GM12878 (cell line): ENCODE results near the gene ZFAND2A. TPM values are rescaled to one million over a fixed set of nuclear protein-coding genes. Genes with fewer than 3 reads are reported as not detected.

Source experiments
- ATAC-seq: fragments of 200-7000 bp; cut with Tn5 transposase; 3 replicates; pipeline ENCODE4 v1.9.1; 2020; ENCODE audit warnings: mild to moderate bottlenecking, moderate library complexity
- BruUV-seq: library from RNA; stranded (reverse); fragments of 400-500 nt; replicated peaks from 2 replicates; lab custom pipeline; 2021; lab: Mats Ljungman, UMichigan
- CTCF ChIA-PET: fragments of 300-600 bp; sonication (Branson Sonifier 250); formaldehyde crosslinking; extraction: SDS; loops from one replicate; lab custom pipeline; 2021; ENCODE audit warnings: inconsistent platforms; lab: Yijun Ruan, JAX
- POLR2A ChIA-PET: fragments of 350-600 bp; formaldehyde crosslinking; extraction: SDS; loops from one replicate; lab custom pipeline; 2021; ENCODE audit warnings: inconsistent platforms; lab: Charles Lee
- RAD21 ChIA-PET: fragments of 300-600 bp; sonication (Branson Sonifier 250); formaldehyde crosslinking; loops from one replicate; lab custom pipeline; 2023; ENCODE audit warnings: antibody characterized with exemption; ENCODE audit not compliant: unreplicated experiment; lab: Charles Lee
- SMC1A ChIA-PET: fragments of 300-600 bp; sonication (Branson Sonifier 250); formaldehyde crosslinking; loops from one replicate; lab custom pipeline; 2023; ENCODE audit not compliant: unreplicated experiment, uncharacterized antibody; lab: Charles Lee
- DNase-seq: peaks from one replicate; pipeline ENCODE4 v3.0.0-alpha.2; 2011; ENCODE audit warnings: low read depth, low spot score
- FAIRE-seq: peaks from 3 replicates; lab custom pipeline; 2011; peaks lifted over from hg19 to GRCh38; lab: Jason Lieb, UNC
- H2AFZ ChIP-seq: 2 replicates; pipeline ENCODE4 v1.6.0; 2011; ENCODE audit warnings: low read depth, low read length, control low read depth; ENCODE audit not compliant: control insufficient read depth
- H3K27ac ChIP-seq: 2 replicates; pipeline ENCODE4 v1.5.1; 2011; ENCODE audit warnings: control low read depth; ENCODE audit not compliant: control insufficient read depth, insufficient read depth
- H3K27me3 ChIP-seq, 2 experiments: replicated peaks in 1 of 2; 2 replicates each; pipeline versions ENCODE4 v1.6.0 to v1.6.1; 2011; ENCODE audit warnings: low read length in 1 of 2; ENCODE audit not compliant: control insufficient read depth in 2 of 2, insufficient read depth in 2 of 2
- H3K36me3 ChIP-seq, 2 experiments: 2 replicates each; pipeline ENCODE4 v1.5.1; 2011; ENCODE audit warnings: low read length in 1 of 2; ENCODE audit not compliant: control insufficient read depth in 2 of 2, insufficient read depth in 2 of 2
- H3K4me1 ChIP-seq: 2 replicates; pipeline ENCODE4 v1.6.1; 2011; ENCODE audit warnings: mild to moderate bottlenecking, low read length, moderate library complexity, mixed read lengths; ENCODE audit not compliant: control insufficient read depth, insufficient read depth
- H3K4me2 ChIP-seq: 2 replicates; pipeline ENCODE4 v1.6.0; 2011; ENCODE audit warnings: control low read depth; ENCODE audit not compliant: control insufficient read depth, insufficient read depth
- H3K4me3 ChIP-seq: fragments of 200-600 bp; sonication (generic); 2 replicates; pipeline ENCODE4 v1.5.1; 2016
- H3K79me2 ChIP-seq: 2 replicates; pipeline ENCODE4 v1.6.0; 2011; ENCODE audit warnings: low read length; ENCODE audit not compliant: control insufficient read depth, insufficient read depth
- H3K9ac ChIP-seq: 2 replicates; pipeline ENCODE4 v1.8.0; 2011; ENCODE audit warnings: low read length, control low read depth, mixed read lengths; ENCODE audit not compliant: control insufficient read depth, insufficient read depth
- H3K9me3 ChIP-seq: replicated peaks from 3 replicates; pipeline ENCODE4 v1.5.1; 2011; ENCODE audit warnings: mild to moderate bottlenecking, low read length; ENCODE audit not compliant: control insufficient read depth, insufficient read depth
- H4K20me1 ChIP-seq: 2 replicates; pipeline ENCODE4 v1.6.0; 2011; ENCODE audit not compliant: control insufficient read depth, insufficient read depth
- ATF7 ChIP-seq: fragments of 450-650 bp; IDR thresholded peaks from 2 replicates; pipeline ENCODE4 v1.6.1; 2016; ENCODE audit warnings: low read depth, mild to moderate bottlenecking
- EED ChIP-seq: sonication (generic); IDR thresholded peaks from 2 replicates; pipeline ENCODE4 v1.6.1; 2016; ENCODE audit warnings: antibody characterized with exemption, low read depth
- HDAC6 ChIP-seq: fragments of 200-600 bp; sonication (generic); IDR thresholded peaks from one replicate; pipeline ENCODE4 v1.8.0; 2017; ENCODE audit warnings: antibody characterized with exemption; ENCODE audit not compliant: unreplicated experiment
- HDGF ChIP-seq: fragments of 450-650 bp; IDR thresholded peaks from 2 replicates; pipeline ENCODE4 v1.6.1; 2016; ENCODE audit warnings: antibody characterized with exemption
- IKZF2 ChIP-seq, 2 experiments: fragments of 450-650 bp; IDR thresholded peaks; 2 replicates each; pipeline ENCODE4 v1.6.1; 2017; ENCODE audit warnings: mild to moderate bottlenecking in 2 of 2, moderate library complexity in 2 of 2
- MTA2 ChIP-seq: fragments of 450-650 bp; IDR thresholded peaks from 2 replicates; pipeline ENCODE4 v1.6.1; 2016; ENCODE audit warnings: low read depth, mild to moderate bottlenecking, moderate library complexity
- NBN ChIP-seq: fragments of 450-650 bp; IDR thresholded peaks from 2 replicates; pipeline ENCODE4 v1.6.1; 2016
- NR2F1 ChIP-seq: fragments of 450-650 bp; conservative IDR thresholded peaks from 2 replicates; pipeline ENCODE4 v1.6.1; 2017; ENCODE audit warnings: mild to moderate bottlenecking
- RELB ChIP-seq: fragments of 450-650 bp; IDR thresholded peaks from 2 replicates; pipeline ENCODE4 v1.6.1; 2017; ENCODE audit warnings: low read depth, mild to moderate bottlenecking, moderate library complexity
- REST ChIP-seq: IDR thresholded peaks from 2 replicates; pipeline ENCODE4 v1.6.1; 2012; ENCODE audit warnings: mild to moderate bottlenecking, low read depth, low read length
- SRF ChIP-seq, 2 experiments: IDR thresholded peaks; 2 replicates each; pipeline ENCODE4 v1.6.1; 2011; ENCODE audit warnings: low read depth in 2 of 2, low read length in 2 of 2, mild to moderate bottlenecking in 1 of 2, moderate library complexity in 1 of 2
- SUPT20H ChIP-seq: IDR thresholded peaks from 2 replicates; pipeline ENCODE4 v1.6.1; 2011; ENCODE audit warnings: low read depth, mild to moderate bottlenecking, low read length, moderate library complexity, borderline replicate concordance; ENCODE audit not compliant: control insufficient read depth
- USF1 ChIP-seq: IDR thresholded peaks from 2 replicates; pipeline ENCODE4 v1.6.1; 2011; ENCODE audit warnings: borderline replicate concordance, low read depth, mild to moderate bottlenecking, moderate library complexity, mixed read lengths, low read length; ENCODE audit not compliant: insufficient read depth; ENCODE audit errors: extremely low read length
- ZNF217 ChIP-seq: fragments of 450-650 bp; IDR thresholded peaks from 2 replicates; pipeline ENCODE4 v1.6.1; 2017; ENCODE audit warnings: antibody characterized with exemption, mild to moderate bottlenecking
- ZNF384 ChIP-seq: IDR thresholded peaks from 2 replicates; pipeline ENCODE4 v1.6.1; 2012; ENCODE audit warnings: low read depth, mild to moderate bottlenecking, low read length, improper control_type of control experiment, borderline replicate concordance
- WGBS: methylation state at CpG from one replicate; pipeline ENCODE4 v1.1.6; 2016; ENCODE audit warnings: low lambda C conversion rate; ENCODE audit not compliant: insufficient replicate concordance, insufficient coverage; ENCODE audit errors: missing lambda C conversion rate; 5-methylcytosine and 5-hydroxymethylcytosine counted together
- in situ Hi-C: fragments of 300-500 bp; cut with MboI; formaldehyde crosslinking; loops from 9 replicates; pipeline ENCODE4 v1.14.3; 2018; ENCODE audit warnings: mixed read lengths
- intact Hi-C: fragments of 100-400 bp; cut with micrococcal nuclease; formaldehyde crosslinking; loops from one replicate; pipeline ENCODE4 v1.14.2; 2022; ENCODE audit not compliant: unreplicated experiment
- polyA plus RNA-seq, 11 experiments: library from polyadenylated mRNA; depleted of rRNA in 4 of 11; unstranded in 6 of 11; stranded (reverse) in 5 of 11; fragments of >200 nt; fragmentation: Nextera tagmentation in 4 of 11; fragmentation: Illumina TruSeq in 1 of 11; extraction: Ambion mirVana in 4 of 11; extraction: Trizol in 1 of 11; gene quantifications; 1 replicate in 1 of 11; 2 replicates in 10 of 11; pipeline versions ENCODE4 v1.2.1 to v1.2.3, GENCODE V29; 2011 to 2016; ENCODE audit warnings: inconsistent platforms in 2 of 11, missing spikeins in 2 of 11, low read depth in 1 of 11
- total RNA-seq, 4 experiments: library from RNA; depleted of rRNA in 3 of 4; stranded (reverse); fragments of >200 nt in 3 of 4; fragmentation: Illumina TruSeq in 1 of 4; extraction: Trizol in 1 of 4; gene quantifications; 2 replicates each; pipeline versions ENCODE4 v1.2.1 to v1.2.3, GENCODE V29; 2013 to 2021

The ZFAND2A gene
- total and polyA plus RNA-seq, 10 of the 15 experiments (the other 5 are each of a cell fraction or from before 2014, with no cell fraction given): 14.8 to 39.9 (median 20.8) TPM

- peaks cover 5% of the 10 kb centered on the region for H3K79me2 ChIP-seq
- WGBS: 2% methylated on average over 34 of the region's 34 CpGs
- peaks cover 33% of the 10 kb centered on the region for H3K4me1 ChIP-seq
- ChIA-PET CTCF (interaction anchor here (1.0 to 6.1 kb wide), 12 partner anchors 16 to 110 kb away, joined by 3 to 77 read pairs (median 6); partner anchors contain the start of gene GPER1), POLR2A (interaction anchor here (1.1 to 5.1 kb wide), 5 partner anchors 10 to 40 kb away, joined by 3 to 36 read pairs (median 4); partner anchors contain the start of gene GPER1), RAD21 (interaction anchor here (0.9 to 4.0 kb wide), 10 partner anchors 8 to 129 kb away, joined by 3 to 41 read pairs (median 6); partner anchors contain the start of gene GPER1), SMC1A (interaction anchor here (0.7 to 5.1 kb wide), 15 partner anchors 8 to 125 kb away, joined by 3 to 38 read pairs (median 5); partner anchors contain the start of genes GPER1 and ZFAND2A)
- FAIRE-seq (peak; percentile 91), ATAC-seq (peak; percentile 79), DNase-seq (peak; percentile 73)
- intact Hi-C loops: loop anchor here (1.0 to 2.0 kb wide), 2 partner anchors 16 to 35 kb away; a partner anchor contains a TSS
- peak overlapping the region; percentile 49 for H3K9ac ChIP-seq
- H3K27ac ChIP-seq: peak overlapping the region; percentile 70
- H4K20me1 ChIP-seq: no peaks in the 10 kb centered on the region
- H3K9me3 ChIP-seq: no peaks in the 10 kb centered on the region; the same call in 2 of the 3 replicates
- in situ Hi-C loops: no loop called here
- no TSS peak for BruUV-seq
- peak overlapping the region; percentile 63 for H2AFZ ChIP-seq
- H3K27me3 ChIP-seq: no peaks in the 10 kb centered on the region
- H3K36me3 ChIP-seq: peaks cover 1 to 2% of the 10 kb centered on the region in 2 experiments; a peak in 3 of 4 replicates
- peak overlapping the region; percentile 55 for H3K4me2 ChIP-seq
- peak overlapping the region; percentile 64 for H3K4me3 ChIP-seq
- TF ChIP-seq SRF (IDR thresholded peaks at IDR 0.05; ENCODE audit: low read depth in 2 of 2, low read length in 2 of 2): no peak
- TF ChIP-seq ATF7: peak; percentile 55; the same call in 1 of the 2 replicates
- peak; percentile 84 to 89 for TF ChIP-seq IKZF2 (IDR thresholded peaks at IDR 0.05)
- peak; percentile 77 for TF ChIP-seq MTA2
- TF ChIP-seq SUPT20H: no peak
- no peak for TF ChIP-seq HDAC6
- no peak for TF ChIP-seq USF1
- TF ChIP-seq REST: no peak
- peak; percentile 78; the same call in 1 of the 2 replicates for TF ChIP-seq NBN
- TF ChIP-seq HDGF: no peak; the same call in 1 of the 2 replicates
- TF ChIP-seq ZNF384: no peak
- peak; percentile 90 for TF ChIP-seq RELB
- TF ChIP-seq ZNF217: peak; percentile 8; the same call in 1 of the 2 replicates
- peak; percentile 85 for TF ChIP-seq EED
- TF ChIP-seq NR2F1: peak; percentile 96
Observed at GRCh38 chr7:1103009-1103788, 56.8 kb downstream of the ZFAND2A start.
